WTC11 (cell line): ENCODE results near the gene MSANTD2. TPM values are rescaled to one million over a fixed set of nuclear protein-coding genes. Genes with fewer than 3 reads are reported as not detected.

Source experiments
- ATAC-seq: fragments of 200-7000 bp; cut with Tn5 transposase; 2 replicates; pipeline ENCODE4 v1.10.0; 2021; ENCODE audit warnings: mild to moderate bottlenecking, moderate library complexity
- CTCF ChIA-PET: fragments of 300-600 bp; sonication (Branson Sonifier 250); formaldehyde crosslinking; loops from one replicate; lab custom pipeline; 2021; ENCODE audit warnings: antibody characterized with exemption; lab: Charles Lee
- POLR2A ChIA-PET: fragments of 350-600 bp; sonication (Branson Sonifier 250); formaldehyde crosslinking; loops from one replicate; lab custom pipeline; 2021; ENCODE audit warnings: antibody characterized with exemption; lab: Charles Lee
- DNase-seq: peaks from one replicate; pipeline ENCODE4 v3.0.0; 2021; ENCODE audit warnings: low spot score
- H3K27ac Mint-ChIP-seq: 2 replicates; pipeline ENCODE4 v1.8.0; 2021; ENCODE audit warnings: mixed read lengths
- H3K27me3 Mint-ChIP-seq: 2 replicates; pipeline ENCODE4 v1.8.0; 2021; ENCODE audit warnings: low read depth, mild to moderate bottlenecking, moderate library complexity, mixed read lengths
- H3K36me3 Mint-ChIP-seq: 2 replicates; pipeline ENCODE4 v1.8.0; 2021; ENCODE audit warnings: mixed read lengths
- H3K4me1 Mint-ChIP-seq: 2 replicates; pipeline ENCODE4 v1.8.0; 2022; ENCODE audit warnings: mixed read lengths
- H3K4me3 Mint-ChIP-seq: 2 replicates; pipeline ENCODE4 v1.8.0; 2021; ENCODE audit warnings: mild to moderate bottlenecking, moderate library complexity, mixed read lengths
- H3K9me3 Mint-ChIP-seq: 2 replicates; pipeline ENCODE4 v1.8.0; 2021; ENCODE audit warnings: mixed read lengths
- CTCF ChIP-seq: fragments of 200-600 bp; IDR thresholded peaks from 2 replicates; pipeline ENCODE4 v1.8.0; 2022; ENCODE audit warnings: antibody characterized with exemption
- E2F1 ChIP-seq: sonication (generic); formaldehyde crosslinking; IDR thresholded peaks from 2 replicates; pipeline ENCODE4 v1.8.0; 2022; ENCODE audit warnings: mild to moderate bottlenecking, missing genetic modification reagents
- ESRRA ChIP-seq: sonication (generic); formaldehyde crosslinking; IDR thresholded peaks from 2 replicates; pipeline ENCODE4 v1.8.1; 2022; ENCODE audit warnings: mild to moderate bottlenecking, missing genetic modification reagents, borderline replicate concordance
- ETV6 ChIP-seq: sonication (generic); formaldehyde crosslinking; IDR thresholded peaks from 2 replicates; pipeline ENCODE4 v1.8.1; 2022; ENCODE audit warnings: mild to moderate bottlenecking, missing genetic modification reagents
- GABPB1 ChIP-seq: sonication (generic); formaldehyde crosslinking; IDR thresholded peaks from 2 replicates; pipeline ENCODE4 v1.8.1; 2023; ENCODE audit warnings: mild to moderate bottlenecking, missing genetic modification reagents
- GTF2I ChIP-seq: fragments of 250-450 bp; sonication (Bioruptor Pico); conservative IDR thresholded peaks from 2 replicates; pipeline ENCODE4 v1.4.0; 2021; ENCODE audit warnings: mild to moderate bottlenecking
- IRF1 ChIP-seq: sonication (generic); formaldehyde crosslinking; IDR thresholded peaks from 2 replicates; pipeline ENCODE4 v1.8.0; 2023; ENCODE audit warnings: missing genetic modification reagents
- IRF2 ChIP-seq: sonication (generic); formaldehyde crosslinking; IDR thresholded peaks from 2 replicates; pipeline ENCODE4 v1.8.0; 2022; ENCODE audit warnings: low read depth, missing genetic modification reagents, borderline replicate concordance
- JAZF1 ChIP-seq: fragments of 250-450 bp; sonication (Bioruptor Pico); IDR thresholded peaks from 2 replicates; pipeline ENCODE4 v1.9.0; 2021; ENCODE audit warnings: moderate library complexity, mild to moderate bottlenecking, inconsistent platforms
- MLX ChIP-seq: sonication (generic); formaldehyde crosslinking; IDR thresholded peaks from 2 replicates; pipeline ENCODE4 v1.8.1; 2023; ENCODE audit warnings: mild to moderate bottlenecking, missing genetic modification reagents, moderate library complexity
- OVOL2 ChIP-seq: fragments of 250-450 bp; sonication (Bioruptor Pico); IDR thresholded peaks from 2 replicates; pipeline ENCODE4 v1.9.0; 2021; ENCODE audit warnings: mild to moderate bottlenecking, borderline replicate concordance
- RORB ChIP-seq: fragments of 250-450 bp; sonication (Bioruptor Pico); IDR thresholded peaks from 2 replicates; pipeline ENCODE4 v1.9.0; 2021; ENCODE audit warnings: mild to moderate bottlenecking
- ZNF232 ChIP-seq: sonication (generic); formaldehyde crosslinking; IDR thresholded peaks from 2 replicates; pipeline ENCODE4 v1.8.0; 2022; ENCODE audit warnings: mild to moderate bottlenecking, missing genetic modification reagents
- ZNF263 ChIP-seq: sonication (generic); formaldehyde crosslinking; IDR thresholded peaks from 2 replicates; pipeline ENCODE4 v1.8.1; 2022; ENCODE audit warnings: low read depth, mild to moderate bottlenecking, moderate library complexity, missing genetic modification reagents
- ZNF423 ChIP-seq: fragments of 250-450 bp; sonication (Bioruptor Pico); IDR thresholded peaks from 2 replicates; pipeline ENCODE4 v2.1.2; 2022; ENCODE audit warnings: mild to moderate bottlenecking, moderate library complexity
- total RNA-seq: library from RNA; stranded (reverse); gene quantifications from 3 replicates; pipeline ENCODE4 v1.2.3, GENCODE V29; 2021
- TF ChIP-seq, protein P1 (sequence below): sonication (generic); formaldehyde crosslinking; IDR thresholded peaks from 2 replicates; pipeline ENCODE4 v1.8.1; 2023; ENCODE audit warnings: mild to moderate bottlenecking, missing genetic modification reagents, moderate library complexity
- TF ChIP-seq, protein P2 (sequence below): fragments of 250-450 bp; sonication (Bioruptor Pico); IDR thresholded peaks from 2 replicates; pipeline ENCODE4 v2.1.2; 2022; ENCODE audit warnings: mild to moderate bottlenecking, moderate library complexity

MSANTD2 gene
- total RNA-seq, 1 experiment from 2014 or later: 17.5 TPM

DNA sequence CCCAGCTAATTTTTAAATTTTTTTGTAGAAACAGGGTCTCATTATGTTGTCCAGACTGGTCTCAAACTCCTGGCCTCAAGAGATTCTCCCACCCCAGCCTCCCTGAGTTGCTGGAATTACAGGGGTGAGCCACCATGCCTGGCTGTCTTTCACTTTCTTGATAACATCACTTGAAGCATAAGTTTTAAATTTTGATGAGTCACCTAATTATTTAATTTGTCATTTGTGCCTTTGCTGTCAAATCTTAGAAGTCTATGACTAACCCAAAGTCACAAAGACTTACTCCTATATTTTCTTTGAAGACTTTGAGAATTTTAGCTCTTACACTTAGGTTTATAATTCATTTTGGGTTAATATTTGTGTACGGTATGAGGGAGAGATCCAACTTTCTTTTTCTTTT lies 14.5 kb upstream of the MSANTD2 start:
- no peaks in the 10 kb centered on the region for H3K36me3 Mint-ChIP-seq
- H3K27ac Mint-ChIP-seq: no peak overlapping the region
- 0 out of 2 replicates have a peak, but pooled peaks cover 4% of the 10 kb centered on the region for H3K9me3 Mint-ChIP-seq
- peaks cover 14% of the 10 kb centered on the region for H3K27me3 Mint-ChIP-seq
- TF ChIP-seq ESRRA (CRISPR knock-in tag) (no peak), ZNF423 (no peak), ZNF263 (no peak), IRF2 (CRISPR knock-in tag) (no peak), E2F1 (no peak), IRF1 (CRISPR knock-in tag) (no peak), ETV6 (CRISPR knock-in tag) (no peak), CTCF (no peak), JAZF1 (CRISPR knock-in tag) (no peak)
- TF ChIP-seq, protein P1, sequence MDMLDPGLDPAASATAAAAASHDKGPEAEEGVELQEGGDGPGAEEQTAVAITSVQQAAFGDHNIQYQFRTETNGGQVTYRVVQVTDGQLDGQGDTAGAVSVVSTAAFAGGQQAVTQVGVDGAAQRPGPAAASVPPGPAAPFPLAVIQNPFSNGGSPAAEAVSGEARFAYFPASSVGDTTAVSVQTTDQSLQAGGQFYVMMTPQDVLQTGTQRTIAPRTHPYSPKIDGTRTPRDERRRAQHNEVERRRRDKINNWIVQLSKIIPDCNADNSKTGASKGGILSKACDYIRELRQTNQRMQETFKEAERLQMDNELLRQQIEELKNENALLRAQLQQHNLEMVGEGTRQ (CRISPR knock-in tag): no peak
- H3K4me3 Mint-ChIP-seq: no peak overlapping the region
- no peaks in the 10 kb centered on the region; the same call in 1 of the 2 replicates for H3K4me1 Mint-ChIP-seq
- ChIA-PET CTCF (interaction anchor here (1.0 to 2.5 kb wide), 3 partner anchors 12 to 338 kb away, joined by 3 to 15 read pairs (median 4); no protein-coding TSS in a partner anchor), POLR2A (interaction anchor here (0.7 kb wide), 1 partner anchor 80 kb away, joined by 4 read pairs; no protein-coding TSS in a partner anchor)
- DNase-seq (no peak), ATAC-seq (no peak)

GRCh38 chr11:124812876-124813275 lies 12.7 kb upstream of the MSANTD2 start:
- ATAC-seq: no peak
- Mint-ChIP-seq H3K4me1 (no peaks in the 10 kb centered on the region; the same call in 1 of the 2 replicates), H3K27ac (no peak overlapping the region), H3K27me3 (peaks cover 10% of the 10 kb centered on the region), H3K9me3 (0 out of 2 replicates have a peak, but pooled peaks cover 4% of the 10 kb centered on the region), H3K36me3 (no peaks in the 10 kb centered on the region), H3K4me3 (no peak overlapping the region)
- POLR2A ChIA-PET: no interaction called here
- DNase-seq: no peak
- CTCF ChIA-PET: interaction anchor here (1.2 to 2.5 kb wide), 3 partner anchors 18 to 144 kb away, joined by 3 to 15 read pairs (median 4); no protein-coding TSS in a partner anchor
- TF ChIP-seq MLX (CRISPR knock-in tag): no peak
- TF ChIP-seq, protein P2, sequence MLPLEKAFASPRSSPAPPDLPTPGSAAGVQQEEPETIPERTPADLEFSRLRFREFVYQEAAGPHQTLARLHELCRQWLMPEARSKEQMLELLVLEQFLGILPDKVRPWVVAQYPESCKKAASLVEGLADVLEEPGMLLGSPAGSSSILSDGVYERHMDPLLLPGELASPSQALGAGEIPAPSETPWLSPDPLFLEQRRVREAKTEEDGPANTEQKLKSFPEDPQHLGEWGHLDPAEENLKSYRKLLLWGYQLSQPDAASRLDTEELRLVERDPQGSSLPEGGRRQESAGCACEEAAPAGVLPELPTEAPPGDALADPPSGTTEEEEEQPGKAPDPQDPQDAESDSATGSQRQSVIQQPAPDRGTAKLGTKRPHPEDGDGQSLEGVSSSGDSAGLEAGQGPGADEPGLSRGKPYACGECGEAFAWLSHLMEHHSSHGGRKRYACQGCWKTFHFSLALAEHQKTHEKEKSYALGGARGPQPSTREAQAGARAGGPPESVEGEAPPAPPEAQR (CRISPR knock-in tag): no peak
- TF ChIP-seq RORB: no peak
- TF ChIP-seq ZNF232 (CRISPR knock-in tag): no peak

GRCh38 chr11:124811399-124812125 lies 11.4 kb upstream of the MSANTD2 start:
- H3K4me1 Mint-ChIP-seq: no peaks in the 10 kb centered on the region; the same call in 1 of the 2 replicates
- no peaks in the 10 kb centered on the region; the same call in 1 of the 2 replicates for H3K27me3 Mint-ChIP-seq
- ChIA-PET CTCF (no interaction called here), POLR2A (no interaction called here)
- DNase-seq (no peak), ATAC-seq (no peak)
- H3K27ac Mint-ChIP-seq: no peak overlapping the region
- H3K36me3 Mint-ChIP-seq: no peaks in the 10 kb centered on the region
- H3K4me3 Mint-ChIP-seq: no peak overlapping the region
- 0 out of 2 replicates have a peak, but pooled peaks cover under 1% of the 10 kb centered on the region for H3K9me3 Mint-ChIP-seq
- no peak for TF ChIP-seq OVOL2
- no peak for TF ChIP-seq GTF2I (CRISPR knock-in tag)
- no peak for TF ChIP-seq GABPB1 (CRISPR knock-in tag)
- no peak for TF ChIP-seq IRF2 (CRISPR knock-in tag)
